Gastroesophageal sphincter (tissue), 4 donors: Measurements from ENCODE around the gene SLIT3. TPM values are rescaled to one million over a fixed set of nuclear protein-coding genes. Genes with fewer than 3 reads are reported as not detected.

Experiments used
- ATAC-seq: fragments of 150-250 bp; one replicate; pipeline ENCODE4 v1.9.1; 2016; ENCODE audit warnings: mild to moderate bottlenecking, moderate library complexity
- H3K27ac ChIP-seq, 4 donors: fragments of 200-600 bp; sonication (generic) in 3 of 4; 1 replicate in 3 of 4; 2 replicates in 1 of 4; pipeline ENCODE4 v1.5.1; 2016 to 2019
- H3K27me3 ChIP-seq: fragments of 200-600 bp; sonication (generic); one replicate; pipeline ENCODE4 v1.5.1; 2019
- H3K36me3 ChIP-seq, 2 donors: fragments of 200-600 bp; sonication (generic); one replicate each; pipeline ENCODE4 v1.5.1; 2019; ENCODE audit warnings: control low read depth in 1 of 2
- H3K4me1 ChIP-seq, 3 donors: fragments of 200-600 bp; sonication (generic); 1 replicate in 2 of 3; 2 replicates in 1 of 3; pipeline ENCODE4 v1.5.1; 2016 to 2019; ENCODE audit warnings: control low read depth in 2 of 3
- H3K4me3 ChIP-seq, 2 donors: fragments of 200-600 bp; sonication (generic); one replicate each; pipeline ENCODE4 v1.5.1; 2019; ENCODE audit warnings: mild to moderate bottlenecking in 1 of 2, moderate library complexity in 1 of 2
- H3K9me3 ChIP-seq, 3 donors: fragments of 200-600 bp; sonication (generic); one replicate each; pipeline ENCODE4 v1.5.1; 2017 to 2019; ENCODE audit warnings: control low read depth in 2 of 3
- EP300 ChIP-seq: sonication (generic); formaldehyde crosslinking; IDR thresholded peaks from one replicate; pipeline ENCODE4 v1.6.1; 2017; ENCODE audit warnings: antibody characterized with exemption, mild to moderate bottlenecking
- POLR2A ChIP-seq, 2 donors: fragments of 450-650 bp; IDR thresholded peaks; one replicate each; pipeline ENCODE4 v1.6.1; 2017; ENCODE audit warnings: antibody characterized with exemption in 2 of 2, mild to moderate bottlenecking in 2 of 2, moderate library complexity in 1 of 2
- POLR2AphosphoS5 ChIP-seq: sonication (generic); formaldehyde crosslinking; IDR thresholded peaks from one replicate; pipeline ENCODE4 v1.6.1; 2017; ENCODE audit warnings: antibody characterized with exemption
- WGBS, 2 donors: methylation state at CpG; one replicate each; pipeline ENCODE4 v1.1.5; 2018; ENCODE audit warnings: low coverage in 1 of 2; 5-methylcytosine and 5-hydroxymethylcytosine counted together
- total RNA-seq, 4 donors: library from RNA; depleted of rRNA; stranded (reverse); fragments of >200 nt; gene quantifications; one replicate each; pipeline ENCODE4 v1.1.0, GENCODE V29; 2016
- TF ChIP-seq, protein P1 (sequence below), 4 experiments: fragments of 200-600 bp in 2 of 4; fragments of 450-650 bp in 2 of 4; sonication (generic) in 1 of 4; IDR thresholded peaks; one replicate each; pipeline ENCODE4 v1.5.1; 2017 to 2019; ENCODE audit warnings: antibody characterized with exemption in 4 of 4, mild to moderate bottlenecking in 2 of 4, moderate library complexity in 2 of 4

SLIT3 gene
- total RNA-seq, 4 donors from 2014 or later = 29.6 to 76.3 (median 31.1) TPM

DNA sequence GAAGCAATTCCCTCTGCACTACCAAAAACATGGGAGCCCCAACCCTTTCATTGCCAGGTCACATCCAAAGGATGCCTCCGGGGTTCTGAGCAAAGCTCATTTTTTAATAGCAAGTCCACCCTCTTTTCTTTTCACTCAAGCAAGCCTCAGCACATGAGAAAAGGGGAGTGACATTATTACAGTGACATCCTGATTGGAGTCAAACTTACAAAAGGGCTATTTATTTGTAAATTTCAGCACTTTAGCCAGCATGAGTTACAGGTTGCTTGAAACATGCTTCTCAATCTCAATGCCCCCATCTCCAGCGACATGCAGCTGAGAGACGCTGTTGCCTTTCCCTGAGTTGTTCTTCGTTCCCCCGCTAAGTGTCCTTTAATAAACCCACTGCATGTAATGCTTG lies 483.3 kb downstream of the SLIT3 start:
- no peaks in the 10 kb centered on the region for H3K27me3 ChIP-seq
- H3K36me3 ChIP-seq = peaks cover 0 to 69% of the 10 kb centered on the region in 2 donors
- ATAC-seq = no peak

GRCh38 chr5:168816661-168817060 lies 484.3 kb downstream of the SLIT3 start:
- Histone ChIP-seq H3K4me3 (no peak overlapping the region), H3K27me3 (no peaks in the 10 kb centered on the region), H3K36me3 (peaks cover 0 to 66% of the 10 kb centered on the region in 2 donors), H3K9me3 (no peaks in the 10 kb centered on the region), H3K27ac (no peak overlapping the region), H3K4me1 (no peaks in the 10 kb centered on the region)
- no peak for ATAC-seq
- 84 to 91% methylated on average over 3 to 4 of the region's 4 CpGs for WGBS, 2 donors
- TF ChIP-seq POLR2AphosphoS5 (no peak), POLR2A (IDR thresholded peaks at IDR 0.05) (no peak), EP300 (no peak)
- TF ChIP-seq, protein P1, sequence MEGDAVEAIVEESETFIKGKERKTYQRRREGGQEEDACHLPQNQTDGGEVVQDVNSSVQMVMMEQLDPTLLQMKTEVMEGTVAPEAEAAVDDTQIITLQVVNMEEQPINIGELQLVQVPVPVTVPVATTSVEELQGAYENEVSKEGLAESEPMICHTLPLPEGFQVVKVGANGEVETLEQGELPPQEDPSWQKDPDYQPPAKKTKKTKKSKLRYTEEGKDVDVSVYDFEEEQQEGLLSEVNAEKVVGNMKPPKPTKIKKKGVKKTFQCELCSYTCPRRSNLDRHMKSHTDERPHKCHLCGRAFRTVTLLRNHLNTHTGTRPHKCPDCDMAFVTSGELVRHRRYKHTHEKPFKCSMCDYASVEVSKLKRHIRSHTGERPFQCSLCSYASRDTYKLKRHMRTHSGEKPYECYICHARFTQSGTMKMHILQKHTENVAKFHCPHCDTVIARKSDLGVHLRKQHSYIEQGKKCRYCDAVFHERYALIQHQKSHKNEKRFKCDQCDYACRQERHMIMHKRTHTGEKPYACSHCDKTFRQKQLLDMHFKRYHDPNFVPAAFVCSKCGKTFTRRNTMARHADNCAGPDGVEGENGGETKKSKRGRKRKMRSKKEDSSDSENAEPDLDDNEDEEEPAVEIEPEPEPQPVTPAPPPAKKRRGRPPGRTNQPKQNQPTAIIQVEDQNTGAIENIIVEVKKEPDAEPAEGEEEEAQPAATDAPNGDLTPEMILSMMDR (IDR thresholded peaks at IDR 0.05) = no peak

More for the DNA sequence above, 483.3 kb downstream of the SLIT3 start:
- Histone ChIP-seq H3K4me3 (no peak overlapping the region), H3K9me3 (no peaks in the 10 kb centered on the region), H3K27ac (no peak overlapping the region), H3K4me1 (no peaks in the 10 kb centered on the region)
- TF ChIP-seq POLR2A (IDR thresholded peaks at IDR 0.05) (no peak), POLR2AphosphoS5 (no peak), EP300 (no peak)
- TF ChIP-seq, protein P1 (IDR thresholded peaks at IDR 0.05) = no peak
- 38 to 93% methylated on average over 1 to 4 of the region's 5 CpGs for WGBS, 2 donors

- Histone ChIP-seq H3K27ac (no peak overlapping the region), H3K4me1 (no peaks in the 10 kb centered on the region), H3K36me3 (peaks cover 0 to 51% of the 10 kb centered on the region in 2 donors), H3K9me3 (no peaks in the 10 kb centered on the region), H3K27me3 (no peaks in the 10 kb centered on the region), H3K4me3 (no peak overlapping the region)
- TF ChIP-seq EP300 (no peak), POLR2AphosphoS5 (no peak), POLR2A (IDR thresholded peaks at IDR 0.05) (no peak)
- TF ChIP-seq, protein P1 (IDR thresholded peaks at IDR 0.05) = no peak
- 39 to 50% methylated on average over 2 to 3 of the region's 4 CpGs for WGBS, 2 donors
- ATAC-seq = no peak
Measured at GRCh38 chr5:168813184-168813968, 487.6 kb downstream of the SLIT3 start.

DNA sequence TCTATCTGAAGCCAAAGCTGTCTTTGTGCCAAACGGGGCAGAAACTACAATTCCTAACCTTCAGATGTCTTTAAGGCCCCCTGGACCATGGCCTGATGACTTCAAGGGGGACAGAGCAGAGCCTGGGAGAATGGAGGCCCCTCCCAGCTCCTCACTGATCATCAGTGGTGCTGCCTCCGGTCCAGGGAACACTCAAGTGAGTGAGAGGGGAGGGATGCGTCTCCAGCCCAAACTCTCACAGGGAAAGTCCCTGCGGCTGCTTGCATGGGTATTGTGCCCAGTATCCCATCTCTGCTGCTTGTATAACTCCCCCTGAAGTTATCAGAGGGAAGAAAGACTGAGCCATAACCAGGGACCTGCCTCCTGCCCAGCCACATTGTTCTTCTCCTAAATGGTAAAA lies 490.3 kb downstream of the SLIT3 start:
- Histone ChIP-seq H3K27ac (no peak overlapping the region), H3K36me3 (peaks cover 0 to 39% of the 10 kb centered on the region in 2 donors), H3K9me3 (no peaks in the 10 kb centered on the region), H3K4me1 (no peaks in the 10 kb centered on the region), H3K4me3 (no peak overlapping the region), H3K27me3 (no peaks in the 10 kb centered on the region)
- ATAC-seq = no peak
- TF ChIP-seq EP300 = no peak
- no peak for TF ChIP-seq POLR2A (IDR thresholded peaks at IDR 0.05)
- no CpG with 5 or more reads among the region's 4 CpGs for WGBS, 2 donors

GRCh38 chr5:168809218-168809617 lies 491.7 kb downstream of the SLIT3 start:
- H3K27ac ChIP-seq = no peak overlapping the region
- no peaks in the 10 kb centered on the region for H3K27me3 ChIP-seq
- no peaks in the 10 kb centered on the region for H3K4me1 ChIP-seq
- no peak for ATAC-seq
- peaks cover 0 to 30% of the 10 kb centered on the region in 2 donors for H3K36me3 ChIP-seq
- H3K4me3 ChIP-seq = no peak overlapping the region
- no peaks in the 10 kb centered on the region for H3K9me3 ChIP-seq
- WGBS, 2 donors = 88% methylated on average over 1 of the region's 7 CpGs; no CpG with 5 or more reads in 1 of the 2 donors
- TF ChIP-seq, protein P1 (IDR thresholded peaks at IDR 0.05) = no peak
- no peak for TF ChIP-seq POLR2A (IDR thresholded peaks at IDR 0.05)
- TF ChIP-seq EP300 = no peak
- TF ChIP-seq POLR2AphosphoS5 = no peak
